ENCODE data around the gene TRABD2B.

TRABD2B gene

GRCh38 chr1:47893412-47893811, 103.8 kb downstream of the TRABD2B start:
- Histone ChIP-seq H3K27me3 (ENCODE audit: insufficient read depth, poor library complexity, severe bottlenecking) (no peaks in the 10 kb centered on the region), H3K27ac (ENCODE audit: poor library complexity, severe bottlenecking) (no peak overlapping the region), H3K36me3 (ENCODE audit: low read depth) (no peaks in the 10 kb centered on the region), H3K4me3 (ENCODE audit: severe bottlenecking) (no peak overlapping the region), H3K4me1 (ENCODE audit: insufficient read depth, poor library complexity, severe bottlenecking) (peaks cover 12% of the 10 kb centered on the region), H3K9me3 (ENCODE audit: severe bottlenecking) (no peaks in the 10 kb centered on the region)
- no peak for TF ChIP-seq CTCF (IDR thresholded peaks at IDR 0.05; ENCODE audit: poor library complexity, severe bottlenecking)
- DNase-seq (ENCODE audit: low spot score) (no peak), ATAC-seq (ENCODE audit: low read depth) (no peak)

GRCh38 chr1:47890779-47891178, 106.4 kb downstream of the TRABD2B start:
- ATAC-seq (ENCODE audit: low read depth) (no peak), DNase-seq (ENCODE audit: low spot score) (no peak)
- TF ChIP-seq CTCF (IDR thresholded peaks at IDR 0.05; ENCODE audit: poor library complexity, severe bottlenecking) = no peak
- no peaks in the 10 kb centered on the region for H3K36me3 ChIP-seq (ENCODE audit: low read depth)
- no peak overlapping the region for H3K4me3 ChIP-seq (ENCODE audit: severe bottlenecking)
- no peak overlapping the region for H3K27ac ChIP-seq (ENCODE audit: poor library complexity, severe bottlenecking)
- no peaks in the 10 kb centered on the region for H3K27me3 ChIP-seq (ENCODE audit: insufficient read depth, poor library complexity, severe bottlenecking)
- no peaks in the 10 kb centered on the region for H3K9me3 ChIP-seq (ENCODE audit: severe bottlenecking)
- peaks cover 12% of the 10 kb centered on the region for H3K4me1 ChIP-seq (ENCODE audit: insufficient read depth, poor library complexity, severe bottlenecking)

- H3K4me1 ChIP-seq (ENCODE audit: insufficient read depth, poor library complexity, severe bottlenecking) = no peaks in the 10 kb centered on the region
- H3K27ac ChIP-seq (ENCODE audit: poor library complexity, severe bottlenecking) = no peak overlapping the region
- H3K36me3 ChIP-seq (ENCODE audit: low read depth) = no peaks in the 10 kb centered on the region
- ATAC-seq (ENCODE audit: low read depth) = no peak
- H3K4me3 ChIP-seq (ENCODE audit: severe bottlenecking) = no peak overlapping the region
- no peaks in the 10 kb centered on the region for H3K27me3 ChIP-seq (ENCODE audit: insufficient read depth, poor library complexity, severe bottlenecking)
- TF ChIP-seq CTCF (IDR thresholded peaks at IDR 0.05; ENCODE audit: poor library complexity, severe bottlenecking) = no peak
- H3K9me3 ChIP-seq (ENCODE audit: severe bottlenecking) = no peaks in the 10 kb centered on the region
- no peak for DNase-seq (ENCODE audit: low spot score)
Measured at GRCh38 chr1:47888294-47888629, 108.9 kb downstream of the TRABD2B start.

- ATAC-seq (ENCODE audit: low read depth) (no peak), DNase-seq (ENCODE audit: low spot score) (no peak)
- no peak overlapping the region for H3K4me3 ChIP-seq (ENCODE audit: severe bottlenecking)
- H3K36me3 ChIP-seq (ENCODE audit: low read depth) = no peaks in the 10 kb centered on the region
- no peaks in the 10 kb centered on the region for H3K27me3 ChIP-seq (ENCODE audit: insufficient read depth, poor library complexity, severe bottlenecking)
- TF ChIP-seq CTCF (IDR thresholded peaks at IDR 0.05; ENCODE audit: poor library complexity, severe bottlenecking) = no peak
- H3K27ac ChIP-seq (ENCODE audit: poor library complexity, severe bottlenecking) = no peak overlapping the region
- no peaks in the 10 kb centered on the region for H3K4me1 ChIP-seq (ENCODE audit: insufficient read depth, poor library complexity, severe bottlenecking)
- no peaks in the 10 kb centered on the region for H3K9me3 ChIP-seq (ENCODE audit: severe bottlenecking)
Measured at GRCh38 chr1:47887475-47888293, 109.5 kb downstream of the TRABD2B start.

GRCh38 chr1:47887060-47887459, 110.1 kb downstream of the TRABD2B start:
- Histone ChIP-seq H3K36me3 (ENCODE audit: low read depth) (no peaks in the 10 kb centered on the region), H3K4me1 (ENCODE audit: insufficient read depth, poor library complexity, severe bottlenecking) (no peaks in the 10 kb centered on the region)
- DNase-seq (ENCODE audit: low spot score) = no peak

More at GRCh38 chr1:47887060-47887459, 110.1 kb downstream of the TRABD2B start:
- no peak for ATAC-seq (ENCODE audit: low read depth)
- Histone ChIP-seq H3K4me3 (ENCODE audit: severe bottlenecking) (no peak overlapping the region), H3K9me3 (ENCODE audit: severe bottlenecking) (no peaks in the 10 kb centered on the region), H3K27me3 (ENCODE audit: insufficient read depth, poor library complexity, severe bottlenecking) (no peaks in the 10 kb centered on the region), H3K27ac (ENCODE audit: poor library complexity, severe bottlenecking) (no peak overlapping the region)
- no peak for TF ChIP-seq CTCF (IDR thresholded peaks at IDR 0.05; ENCODE audit: poor library complexity, severe bottlenecking)

All from RWPE2 (cell line).